Progenitor cell of endocrine pancreas (in vitro differentiated cells): Measurements from ENCODE around the gene PPM1E. TPM values are rescaled to one million over a fixed set of nuclear protein-coding genes. Genes with fewer than 3 reads are reported as not detected.

Experiments used
- DNase-seq: peaks from one replicate; pipeline ENCODE4 v3.0.0; 2021; ENCODE audit warnings: low spot score; ENCODE audit not compliant: unreplicated experiment
- H3K27ac Mint-ChIP-seq: 2 replicates; pipeline ENCODE4 v1.8.0; 2021; ENCODE audit warnings: mild to moderate bottlenecking, moderate library complexity, mixed read lengths
- H3K27me3 Mint-ChIP-seq: 2 replicates; pipeline ENCODE4 v1.8.0; 2021; ENCODE audit warnings: mixed read lengths
- H3K36me3 Mint-ChIP-seq: 2 replicates; pipeline ENCODE4 v1.8.0; 2022; ENCODE audit warnings: mixed read lengths; ENCODE audit not compliant: insufficient read depth
- H3K4me1 Mint-ChIP-seq: 2 replicates; pipeline ENCODE4 v1.8.0; 2021; ENCODE audit warnings: low read depth, mixed read lengths
- H3K4me3 Mint-ChIP-seq: 2 replicates; pipeline ENCODE4 v1.8.0; 2021; ENCODE audit warnings: low read depth, mild to moderate bottlenecking, moderate library complexity, mixed read lengths
- H3K9me3 Mint-ChIP-seq: 2 replicates; pipeline ENCODE4 v1.8.0; 2021; ENCODE audit warnings: low read depth, mixed read lengths
- total RNA-seq: library from RNA; stranded (reverse); gene quantifications from 2 replicates; pipeline ENCODE4 v1.2.1, GENCODE V29; 2021
- TF ChIP-seq, protein P1 (sequence below): fragments of 200-600 bp; sonication (generic); IDR thresholded peaks from one replicate; pipeline ENCODE4 v1.5.0; 2021; ENCODE audit warnings: antibody characterized with exemption, mild to moderate bottlenecking; ENCODE audit not compliant: unreplicated experiment

Gene PPM1E
- total RNA-seq, 1 donor from 2014 or later = 1.6 TPM

- H3K36me3 Mint-ChIP-seq = no peaks in the 10 kb centered on the region
Measured at GRCh38 chr17:58779446-58779845, 23.8 kb downstream of the PPM1E start.

GRCh38 chr17:58783380-58783779 lies 27.7 kb downstream of the PPM1E start:
- Mint-ChIP-seq H3K4me3 (no peak overlapping the region), H3K27ac (no peak overlapping the region), H3K27me3 (no peaks in the 10 kb centered on the region), H3K4me1 (no peaks in the 10 kb centered on the region), H3K9me3 (no peaks in the 10 kb centered on the region), H3K36me3 (no peaks in the 10 kb centered on the region)
- DNase-seq = no peak
- TF ChIP-seq, protein P1, sequence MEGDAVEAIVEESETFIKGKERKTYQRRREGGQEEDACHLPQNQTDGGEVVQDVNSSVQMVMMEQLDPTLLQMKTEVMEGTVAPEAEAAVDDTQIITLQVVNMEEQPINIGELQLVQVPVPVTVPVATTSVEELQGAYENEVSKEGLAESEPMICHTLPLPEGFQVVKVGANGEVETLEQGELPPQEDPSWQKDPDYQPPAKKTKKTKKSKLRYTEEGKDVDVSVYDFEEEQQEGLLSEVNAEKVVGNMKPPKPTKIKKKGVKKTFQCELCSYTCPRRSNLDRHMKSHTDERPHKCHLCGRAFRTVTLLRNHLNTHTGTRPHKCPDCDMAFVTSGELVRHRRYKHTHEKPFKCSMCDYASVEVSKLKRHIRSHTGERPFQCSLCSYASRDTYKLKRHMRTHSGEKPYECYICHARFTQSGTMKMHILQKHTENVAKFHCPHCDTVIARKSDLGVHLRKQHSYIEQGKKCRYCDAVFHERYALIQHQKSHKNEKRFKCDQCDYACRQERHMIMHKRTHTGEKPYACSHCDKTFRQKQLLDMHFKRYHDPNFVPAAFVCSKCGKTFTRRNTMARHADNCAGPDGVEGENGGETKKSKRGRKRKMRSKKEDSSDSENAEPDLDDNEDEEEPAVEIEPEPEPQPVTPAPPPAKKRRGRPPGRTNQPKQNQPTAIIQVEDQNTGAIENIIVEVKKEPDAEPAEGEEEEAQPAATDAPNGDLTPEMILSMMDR = no peak

More at GRCh38 chr17:58779446-58779845, 23.8 kb downstream of the PPM1E start:
- Mint-ChIP-seq H3K4me1 (no peaks in the 10 kb centered on the region), H3K4me3 (no peak overlapping the region), H3K9me3 (no peaks in the 10 kb centered on the region), H3K27ac (no peak overlapping the region), H3K27me3 (no peaks in the 10 kb centered on the region)
- TF ChIP-seq, protein P1 = no peak
- DNase-seq = no peak

GRCh38 chr17:58785097-58785496 lies 29.4 kb downstream of the PPM1E start:
- Mint-ChIP-seq H3K36me3 (no peaks in the 10 kb centered on the region), H3K27me3 (no peaks in the 10 kb centered on the region), H3K4me3 (no peak overlapping the region), H3K9me3 (no peaks in the 10 kb centered on the region), H3K4me1 (no peaks in the 10 kb centered on the region), H3K27ac (no peak overlapping the region)
- TF ChIP-seq, protein P1 = no peak
- DNase-seq = no peak

GRCh38 chr17:58786586-58787295 lies 31.1 kb downstream of the PPM1E start:
- no peaks in the 10 kb centered on the region for H3K4me1 Mint-ChIP-seq

GRCh38 chr17:58788199-58788598 lies 32.5 kb downstream of the PPM1E start:
- H3K9me3 Mint-ChIP-seq = no peaks in the 10 kb centered on the region
- TF ChIP-seq, protein P1 = no peak
- no peaks in the 10 kb centered on the region for H3K36me3 Mint-ChIP-seq
- no peaks in the 10 kb centered on the region for H3K4me1 Mint-ChIP-seq
- H3K27ac Mint-ChIP-seq = no peak overlapping the region
- H3K27me3 Mint-ChIP-seq = no peaks in the 10 kb centered on the region
- H3K4me3 Mint-ChIP-seq = no peak overlapping the region
- DNase-seq = no peak

More at GRCh38 chr17:58786586-58787295, 31.1 kb downstream of the PPM1E start:
- DNase-seq = no peak
- Mint-ChIP-seq H3K36me3 (no peaks in the 10 kb centered on the region), H3K4me3 (no peak overlapping the region), H3K27ac (no peak overlapping the region), H3K27me3 (no peaks in the 10 kb centered on the region), H3K9me3 (no peaks in the 10 kb centered on the region)
- TF ChIP-seq, protein P1 = no peak
